Endothelial cell of umbilical vein (primary cell): ENCODE measurements around the gene SPATA31D4.

Experiments used
- FOS ChIP-seq: IDR thresholded peaks from 2 replicates; pipeline ENCODE4 v1.6.1; 2011; ENCODE audit warnings: mild to moderate bottlenecking, low read length, moderate library complexity, borderline replicate concordance; ENCODE audit not compliant: insufficient read depth
- MYC ChIP-seq: IDR thresholded peaks from one replicate; pipeline ENCODE4 v1.6.1; 2011; ENCODE audit warnings: mild to moderate bottlenecking, low read depth, low read length
- POLR2A ChIP-seq: IDR thresholded peaks from 2 replicates; pipeline ENCODE4 v1.6.1; 2012; ENCODE audit warnings: low read depth, mild to moderate bottlenecking, control low read depth, low read length
- POLR2AphosphoS5 ChIP-seq: IDR thresholded peaks from 2 replicates; pipeline ENCODE4 v1.6.1; 2012; ENCODE audit warnings: low read depth, mild to moderate bottlenecking, control low read depth, low read length, moderate library complexity; ENCODE audit not compliant: insufficient read depth
- TF ChIP-seq, protein P1 (sequence below), 2 donors: IDR thresholded peaks; 1 replicate in 1 of 2; 2 replicates in 1 of 2; pipeline ENCODE4 v1.5.1; 2011; ENCODE audit warnings: low read length in 2 of 2, mild to moderate bottlenecking in 2 of 2, moderate library complexity in 2 of 2, control low read depth in 1 of 2, inconsistent platforms in 1 of 2, low read depth in 1 of 2; ENCODE audit not compliant: insufficient read depth in 1 of 2; ENCODE audit errors: extremely low read depth in 1 of 2

DNA sequence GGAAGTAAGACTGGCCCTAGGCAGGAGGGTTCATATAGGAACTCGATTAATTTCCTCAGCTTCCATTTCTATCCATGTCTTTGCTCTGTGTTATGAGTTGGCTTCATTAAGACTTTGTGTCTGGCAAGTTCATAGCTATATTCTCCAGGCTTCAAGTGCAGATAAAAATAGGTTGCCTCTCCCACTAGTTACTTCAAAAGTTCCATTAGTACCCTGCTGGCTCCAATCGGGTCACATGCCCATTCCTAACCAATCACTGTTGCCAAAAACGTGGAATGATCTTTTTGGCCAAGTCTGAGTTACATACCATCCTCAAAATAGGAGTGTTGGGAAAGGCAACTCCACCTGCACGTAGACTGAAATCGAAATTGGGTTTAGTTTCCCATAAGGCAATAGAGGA is 46.5 kb downstream of the SPATA31D4 start:
- TF ChIP-seq, protein P1, sequence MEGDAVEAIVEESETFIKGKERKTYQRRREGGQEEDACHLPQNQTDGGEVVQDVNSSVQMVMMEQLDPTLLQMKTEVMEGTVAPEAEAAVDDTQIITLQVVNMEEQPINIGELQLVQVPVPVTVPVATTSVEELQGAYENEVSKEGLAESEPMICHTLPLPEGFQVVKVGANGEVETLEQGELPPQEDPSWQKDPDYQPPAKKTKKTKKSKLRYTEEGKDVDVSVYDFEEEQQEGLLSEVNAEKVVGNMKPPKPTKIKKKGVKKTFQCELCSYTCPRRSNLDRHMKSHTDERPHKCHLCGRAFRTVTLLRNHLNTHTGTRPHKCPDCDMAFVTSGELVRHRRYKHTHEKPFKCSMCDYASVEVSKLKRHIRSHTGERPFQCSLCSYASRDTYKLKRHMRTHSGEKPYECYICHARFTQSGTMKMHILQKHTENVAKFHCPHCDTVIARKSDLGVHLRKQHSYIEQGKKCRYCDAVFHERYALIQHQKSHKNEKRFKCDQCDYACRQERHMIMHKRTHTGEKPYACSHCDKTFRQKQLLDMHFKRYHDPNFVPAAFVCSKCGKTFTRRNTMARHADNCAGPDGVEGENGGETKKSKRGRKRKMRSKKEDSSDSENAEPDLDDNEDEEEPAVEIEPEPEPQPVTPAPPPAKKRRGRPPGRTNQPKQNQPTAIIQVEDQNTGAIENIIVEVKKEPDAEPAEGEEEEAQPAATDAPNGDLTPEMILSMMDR (IDR thresholded peaks at IDR 0.05; ENCODE audit: extremely low read depth in 1 of 2, insufficient read depth in 1 of 2, low read depth in 1 of 2, low read length in 2 of 2): no peak
- TF ChIP-seq POLR2A: no peak
- no peak for TF ChIP-seq POLR2AphosphoS5
- TF ChIP-seq FOS: no peak
- no peak for TF ChIP-seq MYC
